SK-N-SH treated with all-trans-retinoic acid at 6 μM for 48 hours (cell line): Measurements from ENCODE around the gene A2M.

Source experiments
- ATAC-seq: fragments of 200-7000 bp; cut with Tn5 transposase; 3 replicates; pipeline ENCODE4 v1.9.1; 2020; ENCODE audit warnings: mild to moderate bottlenecking, moderate library complexity
- CSDC2 ChIP-seq: fragments of 250-450 bp; sonication (Bioruptor Pico); IDR thresholded peaks from 2 replicates; pipeline ENCODE4 v1.5.0; 2020; ENCODE audit warnings: mild to moderate bottlenecking, moderate library complexity
- ESRRG ChIP-seq: fragments of 250-450 bp; sonication (Bioruptor Pico); IDR thresholded peaks from 2 replicates; pipeline ENCODE4 v1.6.1; 2021; ENCODE audit warnings: mild to moderate bottlenecking
- GLIS3 ChIP-seq: fragments of 250-450 bp; sonication (Bioruptor Pico); IDR thresholded peaks from 2 replicates; pipeline ENCODE4 v1.5.0; 2020; ENCODE audit warnings: mild to moderate bottlenecking, moderate library complexity
- ISL1 ChIP-seq: fragments of 250-450 bp; sonication (Bioruptor Pico); IDR thresholded peaks from 2 replicates; pipeline ENCODE4 v2.1.2; 2022; ENCODE audit warnings: mild to moderate bottlenecking, moderate library complexity
- OSR1 ChIP-seq: fragments of 250-450 bp; sonication (Bioruptor Pico); IDR thresholded peaks from 2 replicates; pipeline ENCODE4 v1.8.0; 2022; ENCODE audit warnings: moderate library complexity, mild to moderate bottlenecking, inconsistent platforms
- PPARA ChIP-seq: fragments of 250-450 bp; sonication (Bioruptor Pico); IDR thresholded peaks from 2 replicates; pipeline ENCODE4 v1.5.0; 2020; ENCODE audit warnings: mild to moderate bottlenecking, borderline replicate concordance
- RARB ChIP-seq: fragments of 250-450 bp; sonication (Bioruptor Pico); IDR thresholded peaks from 2 replicates; pipeline ENCODE4 v1.8.0; 2021; ENCODE audit warnings: mild to moderate bottlenecking, moderate library complexity
- SNAI2 ChIP-seq: fragments of 250-450 bp; sonication (Bioruptor Pico); IDR thresholded peaks from 2 replicates; pipeline ENCODE4 v1.5.0; 2020; ENCODE audit warnings: mild to moderate bottlenecking, moderate library complexity
- TCF4 ChIP-seq: fragments of 250-450 bp; sonication (Bioruptor Pico); IDR thresholded peaks from 2 replicates; pipeline ENCODE4 v1.8.0; 2021; ENCODE audit warnings: mild to moderate bottlenecking, moderate library complexity, borderline replicate concordance
- TOX ChIP-seq: fragments of 250-450 bp; sonication (Bioruptor Pico); IDR thresholded peaks from 2 replicates; pipeline ENCODE4 v1.8.0; 2021; ENCODE audit warnings: mild to moderate bottlenecking, moderate library complexity, borderline replicate concordance
- TSHZ2 ChIP-seq: fragments of 250-450 bp; sonication (Bioruptor Pico); IDR thresholded peaks from 2 replicates; pipeline ENCODE4 v1.5.0; 2020; ENCODE audit warnings: mild to moderate bottlenecking, moderate library complexity
- ZC3H10 ChIP-seq: fragments of 250-450 bp; sonication (Bioruptor Pico); IDR thresholded peaks from 2 replicates; pipeline ENCODE4 v1.5.1; 2021; ENCODE audit warnings: mild to moderate bottlenecking, moderate library complexity
- ZFP3 ChIP-seq: fragments of 250-450 bp; sonication (Bioruptor Pico); IDR thresholded peaks from 2 replicates; pipeline ENCODE4 v1.5.0; 2020; ENCODE audit warnings: mild to moderate bottlenecking, moderate library complexity
- ZFP30 ChIP-seq: fragments of 450-650 bp; formaldehyde crosslinking; IDR thresholded peaks from 2 replicates; pipeline ENCODE4 v1.5.0; 2022; ENCODE audit warnings: mild to moderate bottlenecking, moderate library complexity
- ZNF565 ChIP-seq: fragments of 450-650 bp; formaldehyde crosslinking; conservative IDR thresholded peaks from 2 replicates; pipeline ENCODE4 v1.5.0; 2020; ENCODE audit warnings: low read depth, mild to moderate bottlenecking, moderate library complexity
- ZNF70 ChIP-seq: fragments of 450-650 bp; formaldehyde crosslinking; IDR thresholded peaks from 2 replicates; pipeline ENCODE4 v1.5.0; 2020; ENCODE audit warnings: mild to moderate bottlenecking, moderate library complexity
- ZNF8 ChIP-seq: fragments of 450-650 bp; formaldehyde crosslinking; IDR thresholded peaks from 2 replicates; pipeline ENCODE4 v1.5.0; 2020; ENCODE audit warnings: mild to moderate bottlenecking, moderate library complexity
- TF ChIP-seq, protein P1 (sequence below): fragments of 250-450 bp; sonication (Bioruptor Pico); IDR thresholded peaks from 2 replicates; pipeline ENCODE4 v1.5.1; 2021; ENCODE audit warnings: mild to moderate bottlenecking, moderate library complexity
- TF ChIP-seq, protein P2 (sequence below): fragments of 250-450 bp; sonication (Bioruptor Pico); IDR thresholded peaks from 2 replicates; pipeline ENCODE4 v1.8.0; 2021; ENCODE audit warnings: low read depth, mild to moderate bottlenecking, moderate library complexity, borderline replicate concordance
- TF ChIP-seq, protein P3 (sequence below): fragments of 250-450 bp; sonication (Bioruptor Pico); IDR thresholded peaks from 2 replicates; pipeline ENCODE4 v1.5.1; 2020; ENCODE audit warnings: low read depth, mild to moderate bottlenecking, moderate library complexity
- TF ChIP-seq, protein P4 (sequence below): fragments of 250-450 bp; sonication (Bioruptor Pico); IDR thresholded peaks from 2 replicates; pipeline ENCODE4 v1.8.0; 2020; ENCODE audit warnings: mild to moderate bottlenecking, moderate library complexity, borderline replicate concordance

A2M gene

GRCh38 chr12:9050521-9051157 lies 65.1 kb downstream of the A2M start (continued):
- TF ChIP-seq, protein P1, sequence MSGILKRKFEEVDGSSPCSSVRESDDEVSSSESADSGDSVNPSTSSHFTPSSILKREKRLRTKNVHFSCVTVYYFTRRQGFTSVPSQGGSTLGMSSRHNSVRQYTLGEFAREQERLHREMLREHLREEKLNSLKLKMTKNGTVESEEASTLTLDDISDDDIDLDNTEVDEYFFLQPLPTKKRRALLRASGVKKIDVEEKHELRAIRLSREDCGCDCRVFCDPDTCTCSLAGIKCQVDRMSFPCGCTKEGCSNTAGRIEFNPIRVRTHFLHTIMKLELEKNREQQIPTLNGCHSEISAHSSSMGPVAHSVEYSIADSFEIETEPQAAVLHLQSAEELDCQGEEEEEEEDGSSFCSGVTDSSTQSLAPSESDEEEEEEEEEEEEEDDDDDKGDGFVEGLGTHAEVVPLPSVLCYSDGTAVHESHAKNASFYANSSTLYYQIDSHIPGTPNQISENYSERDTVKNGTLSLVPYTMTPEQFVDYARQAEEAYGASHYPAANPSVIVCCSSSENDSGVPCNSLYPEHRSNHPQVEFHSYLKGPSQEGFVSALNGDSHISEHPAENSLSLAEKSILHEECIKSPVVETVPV (CRISPR knock-in tag): no peak
- TF ChIP-seq CSDC2 (CRISPR knock-in tag): no peak
- TF ChIP-seq ZNF565 (CRISPR knock-in tag): no peak
- TF ChIP-seq TOX (CRISPR knock-in tag): no peak
- no peak for TF ChIP-seq ISL1 (CRISPR knock-in tag)
- TF ChIP-seq GLIS3 (CRISPR knock-in tag): no peak
- no peak for TF ChIP-seq PPARA
- TF ChIP-seq, protein P2, sequence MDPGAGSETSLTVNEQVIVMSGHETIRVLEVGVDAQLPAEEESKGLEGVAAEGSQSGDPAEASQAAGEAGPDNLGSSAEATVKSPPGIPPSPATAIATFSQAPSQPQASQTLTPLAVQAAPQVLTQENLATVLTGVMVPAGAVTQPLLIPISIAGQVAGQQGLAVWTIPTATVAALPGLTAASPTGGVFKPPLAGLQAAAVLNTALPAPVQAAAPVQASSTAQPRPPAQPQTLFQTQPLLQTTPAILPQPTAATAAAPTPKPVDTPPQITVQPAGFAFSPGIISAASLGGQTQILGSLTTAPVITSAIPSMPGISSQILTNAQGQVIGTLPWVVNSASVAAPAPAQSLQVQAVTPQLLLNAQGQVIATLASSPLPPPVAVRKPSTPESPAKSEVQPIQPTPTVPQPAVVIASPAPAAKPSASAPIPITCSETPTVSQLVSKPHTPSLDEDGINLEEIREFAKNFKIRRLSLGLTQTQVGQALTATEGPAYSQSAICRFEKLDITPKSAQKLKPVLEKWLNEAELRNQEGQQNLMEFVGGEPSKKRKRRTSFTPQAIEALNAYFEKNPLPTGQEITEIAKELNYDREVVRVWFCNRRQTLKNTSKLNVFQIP (CRISPR knock-in tag): no peak

DNA sequence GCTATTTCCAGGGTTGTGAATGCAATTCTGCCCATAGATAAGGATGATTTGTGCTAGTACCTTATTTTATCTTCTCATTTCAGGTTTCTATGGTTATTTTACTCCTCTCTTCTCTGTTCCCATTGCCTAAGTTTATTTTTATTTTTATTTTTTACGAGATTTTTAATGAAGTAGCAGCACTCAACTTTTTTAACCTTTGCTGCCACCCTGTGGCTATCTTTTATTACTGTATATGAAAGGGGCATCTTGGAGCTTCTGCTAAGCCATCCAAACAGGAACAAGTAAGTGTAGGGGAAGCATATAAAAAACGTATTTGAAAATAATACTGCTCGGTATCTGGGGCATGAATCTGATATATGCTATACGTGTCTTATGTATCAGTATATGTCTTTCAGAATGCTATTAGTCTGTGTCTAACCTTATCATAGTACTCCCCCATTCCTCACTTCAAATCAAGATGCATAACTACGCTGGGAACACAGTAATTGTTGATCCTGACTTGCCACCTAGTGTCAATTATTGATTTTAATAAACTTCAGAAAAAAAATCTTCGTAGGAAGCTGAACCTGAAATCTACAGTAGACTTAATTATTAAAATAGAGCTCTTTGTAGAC lies 66.1 kb downstream of the A2M start:
- TF ChIP-seq OSR1 (CRISPR knock-in tag) (no peak), TCF4 (no peak), ZNF565 (CRISPR knock-in tag) (no peak), ZNF70 (CRISPR knock-in tag) (no peak), ZC3H10 (no peak), CSDC2 (CRISPR knock-in tag) (no peak), ZNF8 (CRISPR knock-in tag) (no peak)
- peak; percentile 90 for ATAC-seq

GRCh38 chr12:9048930-9049329 lies 66.8 kb downstream of the A2M start:
- ATAC-seq: no peak; the same call in 2 of the 3 replicates
- TF ChIP-seq TSHZ2 (CRISPR knock-in tag) (no peak), PPARA (no peak), ZNF8 (CRISPR knock-in tag) (no peak), OSR1 (CRISPR knock-in tag) (no peak), ZNF70 (CRISPR knock-in tag) (no peak), TOX (CRISPR knock-in tag) (no peak), ZNF565 (CRISPR knock-in tag) (no peak), CSDC2 (CRISPR knock-in tag) (no peak), ZFP30 (no peak), ESRRG (CRISPR knock-in tag) (no peak), ZFP3 (CRISPR knock-in tag) (no peak), ISL1 (CRISPR knock-in tag) (no peak), ZC3H10 (no peak), GLIS3 (CRISPR knock-in tag) (no peak), SNAI2 (no peak), RARB (no peak)
- TF ChIP-seq, protein P3, sequence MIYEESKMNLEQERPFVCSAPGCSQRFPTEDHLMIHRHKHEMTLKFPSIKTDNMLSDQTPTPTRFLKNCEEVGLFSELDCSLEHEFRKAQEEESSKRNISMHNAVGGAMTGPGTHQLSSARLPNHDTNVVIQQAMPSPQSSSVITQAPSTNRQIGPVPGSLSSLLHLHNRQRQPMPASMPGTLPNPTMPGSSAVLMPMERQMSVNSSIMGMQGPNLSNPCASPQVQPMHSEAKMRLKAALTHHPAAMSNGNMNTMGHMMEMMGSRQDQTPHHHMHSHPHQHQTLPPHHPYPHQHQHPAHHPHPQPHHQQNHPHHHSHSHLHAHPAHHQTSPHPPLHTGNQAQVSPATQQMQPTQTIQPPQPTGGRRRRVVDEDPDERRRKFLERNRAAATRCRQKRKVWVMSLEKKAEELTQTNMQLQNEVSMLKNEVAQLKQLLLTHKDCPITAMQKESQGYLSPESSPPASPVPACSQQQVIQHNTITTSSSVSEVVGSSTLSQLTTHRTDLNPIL (CRISPR knock-in tag): no peak
- TF ChIP-seq, protein P1 (CRISPR knock-in tag): no peak
- TF ChIP-seq, protein P4, sequence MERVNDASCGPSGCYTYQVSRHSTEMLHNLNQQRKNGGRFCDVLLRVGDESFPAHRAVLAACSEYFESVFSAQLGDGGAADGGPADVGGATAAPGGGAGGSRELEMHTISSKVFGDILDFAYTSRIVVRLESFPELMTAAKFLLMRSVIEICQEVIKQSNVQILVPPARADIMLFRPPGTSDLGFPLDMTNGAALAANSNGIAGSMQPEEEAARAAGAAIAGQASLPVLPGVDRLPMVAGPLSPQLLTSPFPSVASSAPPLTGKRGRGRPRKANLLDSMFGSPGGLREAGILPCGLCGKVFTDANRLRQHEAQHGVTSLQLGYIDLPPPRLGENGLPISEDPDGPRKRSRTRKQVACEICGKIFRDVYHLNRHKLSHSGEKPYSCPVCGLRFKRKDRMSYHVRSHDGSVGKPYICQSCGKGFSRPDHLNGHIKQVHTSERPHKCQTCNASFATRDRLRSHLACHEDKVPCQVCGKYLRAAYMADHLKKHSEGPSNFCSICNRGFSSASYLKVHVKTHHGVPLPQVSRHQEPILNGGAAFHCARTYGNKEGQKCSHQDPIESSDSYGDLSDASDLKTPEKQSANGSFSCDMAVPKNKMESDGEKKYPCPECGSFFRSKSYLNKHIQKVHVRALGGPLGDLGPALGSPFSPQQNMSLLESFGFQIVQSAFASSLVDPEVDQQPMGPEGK (CRISPR knock-in tag): no peak
- TF ChIP-seq, protein P2 (CRISPR knock-in tag): no peak
- TF ChIP-seq, all 23 proteins: peak for 0
